Liver (tissue), 9 donors: ENCODE measurements around the gene CENPF. TPM values are rescaled to one million over a fixed set of nuclear protein-coding genes. Genes with fewer than 3 reads are reported as not detected.

ENCODE experiments used
- DNase-seq: peaks from one replicate; pipeline ENCODE4 v3.0.0-alpha.2; 2017; ENCODE audit warnings: low spot score
- H3K27ac ChIP-seq, 2 donors: one replicate each; pipeline ENCODE4 v1.7.0; 2013; ENCODE audit warnings: inconsistent platforms in 2 of 2, low read length in 2 of 2, control low read depth in 1 of 2, low read depth in 1 of 2, mild to moderate bottlenecking in 1 of 2
- H3K27me3 ChIP-seq, 4 donors: one replicate each; pipeline versions ENCODE4 v1.6.1 to v1.7.0; 2013; ENCODE audit warnings: low read length in 3 of 4, inconsistent platforms in 1 of 4, mild to moderate bottlenecking in 1 of 4, moderate library complexity in 1 of 4; ENCODE audit not compliant: control insufficient read depth in 4 of 4, insufficient read depth in 4 of 4
- H3K36me3 ChIP-seq, 4 donors: one replicate each; pipeline versions ENCODE4 v1.6.1 to v1.7.0; 2013; ENCODE audit warnings: low read length in 3 of 4, mild to moderate bottlenecking in 3 of 4, low read depth in 1 of 4, moderate library complexity in 1 of 4; ENCODE audit not compliant: control insufficient read depth in 4 of 4, insufficient read depth in 3 of 4
- H3K4me1 ChIP-seq, 4 donors: one replicate each; pipeline versions ENCODE4 v1.6.1 to v1.7.0; 2013; ENCODE audit warnings: low read length in 3 of 4, mild to moderate bottlenecking in 3 of 4, moderate library complexity in 1 of 4; ENCODE audit not compliant: control insufficient read depth in 4 of 4, insufficient read depth in 4 of 4
- H3K4me3 ChIP-seq, 3 donors: one replicate each; pipeline versions ENCODE4 v1.6.1 to v1.7.0; 2013; ENCODE audit warnings: low read length in 3 of 3, control low read depth in 1 of 3, low read depth in 1 of 3, mild to moderate bottlenecking in 1 of 3
- H3K9ac ChIP-seq, 2 donors: one replicate each; pipeline ENCODE4 v1.7.0; 2013; ENCODE audit warnings: low read length in 2 of 2, mild to moderate bottlenecking in 2 of 2, moderate library complexity in 2 of 2, control low read depth in 1 of 2, low read depth in 1 of 2
- H3K9me3 ChIP-seq, 4 donors: one replicate each; pipeline versions ENCODE4 v1.6.1 to v1.7.0; 2013; ENCODE audit warnings: low read length in 3 of 4; ENCODE audit not compliant: control insufficient read depth in 4 of 4
- CTCF ChIP-seq: fragments of 150-350 bp; IDR thresholded peaks from 2 replicates; pipeline ENCODE4 v1.5.1; 2017; ENCODE audit warnings: improper control_type of control experiment, low read depth, low read length; ENCODE audit not compliant: missing input control
- EGR1 ChIP-seq, 2 donors: IDR thresholded peaks; 2 replicates each; pipeline ENCODE4 v1.6.1; 2016 to 2018; ENCODE audit warnings: antibody characterized with exemption in 2 of 2, low read depth in 2 of 2
- FOXA2 ChIP-seq: IDR thresholded peaks from 2 replicates; pipeline ENCODE4 v1.6.1; 2016; ENCODE audit warnings: antibody characterized with exemption
- HNF4A ChIP-seq, 2 donors: conservative IDR thresholded peaks; 2 replicates each; pipeline ENCODE4 v1.6.1; 2016; ENCODE audit warnings: antibody characterized with exemption in 2 of 2, mild to moderate bottlenecking in 2 of 2
- JUND ChIP-seq, 2 donors: IDR thresholded peaks; 2 replicates each; pipeline ENCODE4 v1.6.1; 2016; ENCODE audit warnings: antibody characterized with exemption in 2 of 2
- RXRA ChIP-seq, 2 donors: IDR thresholded peaks; 2 replicates each; pipeline ENCODE4 v1.6.1; 2017 to 2018; ENCODE audit warnings: antibody characterized with exemption in 2 of 2, mild to moderate bottlenecking in 1 of 2
- TAF1 ChIP-seq: conservative IDR thresholded peaks from 2 replicates; pipeline ENCODE4 v1.6.1; 2016; ENCODE audit warnings: antibody characterized with exemption, mild to moderate bottlenecking
- YY1 ChIP-seq: IDR thresholded peaks from 2 replicates; pipeline ENCODE4 v1.6.1; 2016; ENCODE audit warnings: antibody characterized with exemption, mild to moderate bottlenecking
- WGBS: extraction: QIAGEN DNeasy Blood & Tissue Kit; methylation state at CpG from one replicate; pipeline ENCODE4 v1.1.7; 2013; 5-methylcytosine and 5-hydroxymethylcytosine counted together
- polyA plus RNA-seq, 2 donors: library from polyadenylated mRNA; stranded (reverse) in 1 of 2; unstranded in 1 of 2; fragments of 200-250 nt in 1 of 2; fragments of >200 nt in 1 of 2; fragmentation: Nextera tagmentation in 1 of 2; extraction: Ambion mirVana in 1 of 2; gene quantifications; one replicate each; pipeline versions ENCODE4 v1.2.1 to v1.2.3, GENCODE V29; 2013 to 2015
- total RNA-seq, 2 donors: library from RNA; depleted of rRNA; stranded (reverse); fragments of >200 nt; gene quantifications; one replicate each; pipeline ENCODE4 v1.2.3, GENCODE V29; 2014
- TF ChIP-seq, protein P1 (sequence below): IDR thresholded peaks from 2 replicates; pipeline ENCODE4 v1.6.1; 2016; ENCODE audit warnings: antibody characterized with exemption, mild to moderate bottlenecking
- TF ChIP-seq, protein P2 (sequence below): IDR thresholded peaks from 2 replicates; pipeline ENCODE4 v1.6.1; 2016; ENCODE audit warnings: antibody characterized with exemption
- TF ChIP-seq, protein P3 (sequence below): IDR thresholded peaks from 2 replicates; pipeline ENCODE4 v1.6.1; 2016; ENCODE audit warnings: antibody characterized with exemption
- donor health status: healthy.
- donor health status: healthy.
- donor health status: healthy.
- donor health status: healthy.
- donor health status: healthy.

The CENPF gene
- total and polyA plus RNA-seq, 4 donors, result 0.08 to 47.3 (median 1.5) TPM

GRCh38 chr1:214579183-214579582 is 23.8 kb upstream of the CENPF start:
- TF ChIP-seq EGR1 (IDR thresholded peaks at IDR 0.05; ENCODE audit: low read depth in 2 of 2) (no peak), CTCF (no peak), JUND (IDR thresholded peaks at IDR 0.05) (no peak), HNF4A (conservative IDR thresholded peaks at IDR 0.05) (no peak), FOXA2 (no peak), YY1 (no peak), TAF1 (no peak)
- TF ChIP-seq, protein P1, sequence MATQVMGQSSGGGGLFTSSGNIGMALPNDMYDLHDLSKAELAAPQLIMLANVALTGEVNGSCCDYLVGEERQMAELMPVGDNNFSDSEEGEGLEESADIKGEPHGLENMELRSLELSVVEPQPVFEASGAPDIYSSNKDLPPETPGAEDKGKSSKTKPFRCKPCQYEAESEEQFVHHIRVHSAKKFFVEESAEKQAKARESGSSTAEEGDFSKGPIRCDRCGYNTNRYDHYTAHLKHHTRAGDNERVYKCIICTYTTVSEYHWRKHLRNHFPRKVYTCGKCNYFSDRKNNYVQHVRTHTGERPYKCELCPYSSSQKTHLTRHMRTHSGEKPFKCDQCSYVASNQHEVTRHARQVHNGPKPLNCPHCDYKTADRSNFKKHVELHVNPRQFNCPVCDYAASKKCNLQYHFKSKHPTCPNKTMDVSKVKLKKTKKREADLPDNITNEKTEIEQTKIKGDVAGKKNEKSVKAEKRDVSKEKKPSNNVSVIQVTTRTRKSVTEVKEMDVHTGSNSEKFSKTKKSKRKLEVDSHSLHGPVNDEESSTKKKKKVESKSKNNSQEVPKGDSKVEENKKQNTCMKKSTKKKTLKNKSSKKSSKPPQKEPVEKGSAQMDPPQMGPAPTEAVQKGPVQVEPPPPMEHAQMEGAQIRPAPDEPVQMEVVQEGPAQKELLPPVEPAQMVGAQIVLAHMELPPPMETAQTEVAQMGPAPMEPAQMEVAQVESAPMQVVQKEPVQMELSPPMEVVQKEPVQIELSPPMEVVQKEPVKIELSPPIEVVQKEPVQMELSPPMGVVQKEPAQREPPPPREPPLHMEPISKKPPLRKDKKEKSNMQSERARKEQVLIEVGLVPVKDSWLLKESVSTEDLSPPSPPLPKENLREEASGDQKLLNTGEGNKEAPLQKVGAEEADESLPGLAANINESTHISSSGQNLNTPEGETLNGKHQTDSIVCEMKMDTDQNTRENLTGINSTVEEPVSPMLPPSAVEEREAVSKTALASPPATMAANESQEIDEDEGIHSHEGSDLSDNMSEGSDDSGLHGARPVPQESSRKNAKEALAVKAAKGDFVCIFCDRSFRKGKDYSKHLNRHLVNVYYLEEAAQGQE, result no peak
- TF ChIP-seq, protein P2, sequence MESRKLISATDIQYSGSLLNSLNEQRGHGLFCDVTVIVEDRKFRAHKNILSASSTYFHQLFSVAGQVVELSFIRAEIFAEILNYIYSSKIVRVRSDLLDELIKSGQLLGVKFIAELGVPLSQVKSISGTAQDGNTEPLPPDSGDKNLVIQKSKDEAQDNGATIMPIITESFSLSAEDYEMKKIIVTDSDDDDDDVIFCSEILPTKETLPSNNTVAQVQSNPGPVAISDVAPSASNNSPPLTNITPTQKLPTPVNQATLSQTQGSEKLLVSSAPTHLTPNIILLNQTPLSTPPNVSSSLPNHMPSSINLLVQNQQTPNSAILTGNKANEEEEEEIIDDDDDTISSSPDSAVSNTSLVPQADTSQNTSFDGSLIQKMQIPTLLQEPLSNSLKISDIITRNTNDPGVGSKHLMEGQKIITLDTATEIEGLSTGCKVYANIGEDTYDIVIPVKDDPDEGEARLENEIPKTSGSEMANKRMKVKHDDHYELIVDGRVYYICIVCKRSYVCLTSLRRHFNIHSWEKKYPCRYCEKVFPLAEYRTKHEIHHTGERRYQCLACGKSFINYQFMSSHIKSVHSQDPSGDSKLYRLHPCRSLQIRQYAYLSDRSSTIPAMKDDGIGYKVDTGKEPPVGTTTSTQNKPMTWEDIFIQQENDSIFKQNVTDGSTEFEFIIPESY, result no peak
- no peak for DNase-seq

GRCh38 chr1:214581785-214582184 is 21.2 kb upstream of the CENPF start:
- no peak for DNase-seq
- Histone ChIP-seq H3K9me3 (peaks cover 0 to 3% (median 2%) of the 10 kb centered on the region in 4 donors), H3K4me3 (no peak overlapping the region), H3K9ac (no peak overlapping the region), H3K36me3 (no peaks in the 10 kb centered on the region), H3K27me3 (no peaks in the 10 kb centered on the region), H3K4me1 (no peaks in the 10 kb centered on the region), H3K27ac (no peak overlapping the region)
- TF ChIP-seq FOXA2 (no peak), HNF4A (conservative IDR thresholded peaks at IDR 0.05) (no peak), TAF1 (no peak), EGR1 (IDR thresholded peaks at IDR 0.05; ENCODE audit: low read depth in 2 of 2) (no peak), RXRA (IDR thresholded peaks at IDR 0.05) (no peak)
- TF ChIP-seq, protein P3, sequence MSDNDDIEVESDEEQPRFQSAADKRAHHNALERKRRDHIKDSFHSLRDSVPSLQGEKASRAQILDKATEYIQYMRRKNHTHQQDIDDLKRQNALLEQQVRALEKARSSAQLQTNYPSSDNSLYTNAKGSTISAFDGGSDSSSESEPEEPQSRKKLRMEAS, result no peak
- WGBS, result 52% methylated on average over 2 of the region's 2 CpGs

More at GRCh38 chr1:214579183-214579582, 23.8 kb upstream of the CENPF start:
- Histone ChIP-seq H3K9me3 (peaks cover 0 to 13% (median 6%) of the 10 kb centered on the region in 4 donors), H3K9ac (no peak overlapping the region), H3K4me1 (no peaks in the 10 kb centered on the region), H3K4me3 (no peak overlapping the region), H3K36me3 (no peaks in the 10 kb centered on the region), H3K27ac (no peak overlapping the region), H3K27me3 (no peaks in the 10 kb centered on the region)
